ENCODE data around the gene SMPD3.

DNA sequence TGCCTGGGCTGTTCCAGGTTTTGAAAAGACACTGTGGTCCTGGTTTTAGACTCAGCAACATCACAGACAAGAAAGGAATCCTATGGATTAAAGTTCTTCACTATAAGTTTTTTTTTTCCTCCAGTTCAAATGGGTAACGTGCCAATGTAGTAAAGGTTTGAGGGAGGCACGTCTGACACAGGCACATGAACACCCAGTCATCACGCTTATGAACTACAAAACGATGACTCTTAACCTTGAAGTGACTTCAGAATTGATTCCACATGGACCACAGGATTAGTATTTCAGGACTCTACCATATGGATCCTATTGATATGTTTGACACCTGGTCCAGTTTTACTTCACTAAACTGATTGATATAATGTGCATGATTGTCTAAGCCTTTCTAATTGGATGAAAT lies 135.2 kb downstream of the SMPD3 start:
- TF ChIP-seq, protein P1, sequence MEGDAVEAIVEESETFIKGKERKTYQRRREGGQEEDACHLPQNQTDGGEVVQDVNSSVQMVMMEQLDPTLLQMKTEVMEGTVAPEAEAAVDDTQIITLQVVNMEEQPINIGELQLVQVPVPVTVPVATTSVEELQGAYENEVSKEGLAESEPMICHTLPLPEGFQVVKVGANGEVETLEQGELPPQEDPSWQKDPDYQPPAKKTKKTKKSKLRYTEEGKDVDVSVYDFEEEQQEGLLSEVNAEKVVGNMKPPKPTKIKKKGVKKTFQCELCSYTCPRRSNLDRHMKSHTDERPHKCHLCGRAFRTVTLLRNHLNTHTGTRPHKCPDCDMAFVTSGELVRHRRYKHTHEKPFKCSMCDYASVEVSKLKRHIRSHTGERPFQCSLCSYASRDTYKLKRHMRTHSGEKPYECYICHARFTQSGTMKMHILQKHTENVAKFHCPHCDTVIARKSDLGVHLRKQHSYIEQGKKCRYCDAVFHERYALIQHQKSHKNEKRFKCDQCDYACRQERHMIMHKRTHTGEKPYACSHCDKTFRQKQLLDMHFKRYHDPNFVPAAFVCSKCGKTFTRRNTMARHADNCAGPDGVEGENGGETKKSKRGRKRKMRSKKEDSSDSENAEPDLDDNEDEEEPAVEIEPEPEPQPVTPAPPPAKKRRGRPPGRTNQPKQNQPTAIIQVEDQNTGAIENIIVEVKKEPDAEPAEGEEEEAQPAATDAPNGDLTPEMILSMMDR (IDR thresholded peaks at IDR 0.05) = no peak
- TF ChIP-seq POLR2A (IDR thresholded peaks at IDR 0.05; ENCODE audit: low read length) = no peak
- TF ChIP-seq, protein P2, sequence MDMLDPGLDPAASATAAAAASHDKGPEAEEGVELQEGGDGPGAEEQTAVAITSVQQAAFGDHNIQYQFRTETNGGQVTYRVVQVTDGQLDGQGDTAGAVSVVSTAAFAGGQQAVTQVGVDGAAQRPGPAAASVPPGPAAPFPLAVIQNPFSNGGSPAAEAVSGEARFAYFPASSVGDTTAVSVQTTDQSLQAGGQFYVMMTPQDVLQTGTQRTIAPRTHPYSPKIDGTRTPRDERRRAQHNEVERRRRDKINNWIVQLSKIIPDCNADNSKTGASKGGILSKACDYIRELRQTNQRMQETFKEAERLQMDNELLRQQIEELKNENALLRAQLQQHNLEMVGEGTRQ (IDR thresholded peaks at IDR 0.05) = no peak
- TF ChIP-seq, protein P3, sequence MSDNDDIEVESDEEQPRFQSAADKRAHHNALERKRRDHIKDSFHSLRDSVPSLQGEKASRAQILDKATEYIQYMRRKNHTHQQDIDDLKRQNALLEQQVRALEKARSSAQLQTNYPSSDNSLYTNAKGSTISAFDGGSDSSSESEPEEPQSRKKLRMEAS (IDR thresholded peaks at IDR 0.05) = no peak
- no peak for TF ChIP-seq RAD21 (conservative IDR thresholded peaks at IDR 0.05 in 1 of 2, IDR thresholded peaks at IDR 0.05 in 1 of 2)
- no peak for TF ChIP-seq SMC3 (IDR thresholded peaks at IDR 0.05)
- TF ChIP-seq NFE2L2 (conservative IDR thresholded peaks at IDR 0.05; ENCODE audit: low read length) = no peak
- TF ChIP-seq, protein P4, sequence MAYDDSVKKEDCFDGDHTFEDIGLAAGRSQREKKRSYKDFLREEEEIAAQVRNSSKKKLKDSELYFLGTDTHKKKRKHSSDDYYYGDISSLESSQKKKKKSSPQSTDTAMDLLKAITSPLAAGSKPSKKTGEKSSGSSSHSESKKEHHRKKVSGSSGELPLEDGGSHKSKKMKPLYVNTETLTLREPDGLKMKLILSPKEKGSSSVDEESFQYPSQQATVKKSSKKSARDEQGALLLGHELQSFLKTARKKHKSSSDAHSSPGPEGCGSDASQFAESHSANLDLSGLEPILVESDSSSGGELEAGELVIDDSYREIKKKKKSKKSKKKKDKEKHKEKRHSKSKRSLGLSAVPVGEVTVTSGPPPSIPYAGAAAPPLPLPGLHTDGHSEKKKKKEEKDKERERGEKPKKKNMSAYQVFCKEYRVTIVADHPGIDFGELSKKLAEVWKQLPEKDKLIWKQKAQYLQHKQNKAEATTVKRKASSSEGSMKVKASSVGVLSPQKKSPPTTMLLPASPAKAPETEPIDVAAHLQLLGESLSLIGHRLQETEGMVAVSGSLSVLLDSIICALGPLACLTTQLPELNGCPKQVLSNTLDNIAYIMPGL (CRISPR knock-in tag; IDR thresholded peaks at IDR 0.05; ENCODE audit: borderline replicate concordance) = no peak
- TF ChIP-seq RCOR1 (IDR thresholded peaks at IDR 0.05; ENCODE audit: low read depth, low read length) = no peak
- TF ChIP-seq NPAS2 (CRISPR knock-in tag; IDR thresholded peaks at IDR 0.05; ENCODE audit: borderline replicate concordance) = no peak
- no peak for TF ChIP-seq CHD2 (IDR thresholded peaks at IDR 0.05; ENCODE audit: low read length, partially characterized antibody)
- no peak for TF ChIP-seq POLR2AphosphoS2 (conservative IDR thresholded peaks at IDR 0.05; ENCODE audit: low read length)
- TF ChIP-seq, protein P5, sequence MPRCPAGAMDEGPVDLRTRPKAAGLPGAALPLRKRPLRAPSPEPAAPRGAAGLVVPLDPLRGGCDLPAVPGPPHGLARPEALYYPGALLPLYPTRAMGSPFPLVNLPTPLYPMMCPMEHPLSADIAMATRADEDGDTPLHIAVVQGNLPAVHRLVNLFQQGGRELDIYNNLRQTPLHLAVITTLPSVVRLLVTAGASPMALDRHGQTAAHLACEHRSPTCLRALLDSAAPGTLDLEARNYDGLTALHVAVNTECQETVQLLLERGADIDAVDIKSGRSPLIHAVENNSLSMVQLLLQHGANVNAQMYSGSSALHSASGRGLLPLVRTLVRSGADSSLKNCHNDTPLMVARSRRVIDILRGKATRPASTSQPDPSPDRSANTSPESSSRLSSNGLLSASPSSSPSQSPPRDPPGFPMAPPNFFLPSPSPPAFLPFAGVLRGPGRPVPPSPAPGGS (IDR thresholded peaks at IDR 0.05) = no peak
- TF ChIP-seq ZFP36 (IDR thresholded peaks at IDR 0.05; ENCODE audit: borderline replicate concordance, partially characterized antibody) = no peak
